Esophagus (tissue), 2 donors: Measurements from ENCODE around the gene SAMD11. TPM values are rescaled to one million over a fixed set of nuclear protein-coding genes. Genes with fewer than 3 reads are reported as not detected.

ENCODE experiments used
- H3K27ac ChIP-seq, 2 donors: one replicate each; pipeline ENCODE4 v1.5.1; 2013; ENCODE audit warnings: low read depth in 2 of 2, mild to moderate bottlenecking in 2 of 2, inconsistent platforms in 1 of 2, low read length in 1 of 2, moderate library complexity in 1 of 2
- H3K27me3 ChIP-seq, 2 donors: one replicate each; pipeline ENCODE4 v1.6.1; 2013; ENCODE audit warnings: low read length in 2 of 2, control low read depth in 1 of 2, mild to moderate bottlenecking in 1 of 2; ENCODE audit not compliant: insufficient read depth in 2 of 2, control insufficient read depth in 1 of 2
- H3K36me3 ChIP-seq, 2 donors: one replicate each; pipeline ENCODE4 v1.6.1; 2013; ENCODE audit warnings: low read length in 1 of 2; ENCODE audit not compliant: control insufficient read depth in 2 of 2, insufficient read depth in 2 of 2
- H3K4me1 ChIP-seq, 2 donors: one replicate each; pipeline ENCODE4 v1.6.1; 2013; ENCODE audit warnings: low read length in 1 of 2; ENCODE audit not compliant: control insufficient read depth in 2 of 2, insufficient read depth in 2 of 2
- H3K4me3 ChIP-seq, 2 donors: one replicate each; pipeline ENCODE4 v1.5.1; 2013; ENCODE audit warnings: low read length in 2 of 2, mild to moderate bottlenecking in 2 of 2, low read depth in 1 of 2, moderate library complexity in 1 of 2
- H3K9me3 ChIP-seq, 2 donors: one replicate each; pipeline ENCODE4 v1.6.1; 2013; ENCODE audit warnings: mild to moderate bottlenecking in 2 of 2, low read depth in 1 of 2, low read length in 1 of 2, moderate library complexity in 1 of 2; ENCODE audit not compliant: control insufficient read depth in 2 of 2, insufficient read depth in 1 of 2
- WGBS, 2 donors: extraction: QIAGEN DNeasy Blood & Tissue Kit; methylation state at CpG; one replicate each; pipeline ENCODE4 v1.1.7; 2013; 5-methylcytosine and 5-hydroxymethylcytosine counted together
- polyA plus RNA-seq, 2 donors: library from polyadenylated mRNA; stranded (reverse); fragments of 200-250 nt; gene quantifications; one replicate each; pipeline ENCODE4 v1.2.3, GENCODE V29; 2013
- donor health status: healthy with polysubstance abuse.
- donor health status: Bipolar disorder and iron deficiency.

SAMD11 gene
- polyA plus RNA-seq, 2 donors: 0.68 to 1.5 TPM

DNA sequence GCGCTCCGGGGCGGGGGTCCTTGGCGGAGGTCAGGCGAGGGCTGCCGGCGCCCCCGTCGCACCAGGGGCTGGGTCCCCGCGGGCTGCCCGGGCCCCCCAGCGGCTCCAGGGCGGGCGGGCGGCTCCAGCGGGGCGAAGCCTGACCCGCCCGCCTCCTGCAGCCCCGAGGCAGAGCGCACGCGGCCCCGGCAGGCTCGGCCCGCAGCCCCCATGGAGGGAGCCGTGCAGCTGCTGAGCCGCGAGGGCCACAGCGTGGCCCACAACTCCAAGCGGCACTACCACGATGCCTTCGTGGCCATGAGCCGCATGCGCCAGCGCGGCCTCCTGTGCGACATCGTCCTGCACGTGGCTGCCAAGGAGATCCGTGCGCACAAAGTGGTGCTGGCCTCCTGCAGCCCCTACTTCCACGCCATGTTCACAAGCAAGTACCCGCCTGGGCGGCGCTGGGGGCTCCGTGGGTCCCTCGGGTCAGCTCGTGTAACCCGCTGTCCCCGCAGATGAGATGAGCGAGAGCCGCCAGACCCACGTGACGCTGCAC, 37.5 kb downstream of the SAMD11 start:
- H3K27ac ChIP-seq: no peak overlapping the region
- WGBS, 2 donors: 37 to 49% methylated on average over 39 to 56 of the region's 56 CpGs

DNA sequence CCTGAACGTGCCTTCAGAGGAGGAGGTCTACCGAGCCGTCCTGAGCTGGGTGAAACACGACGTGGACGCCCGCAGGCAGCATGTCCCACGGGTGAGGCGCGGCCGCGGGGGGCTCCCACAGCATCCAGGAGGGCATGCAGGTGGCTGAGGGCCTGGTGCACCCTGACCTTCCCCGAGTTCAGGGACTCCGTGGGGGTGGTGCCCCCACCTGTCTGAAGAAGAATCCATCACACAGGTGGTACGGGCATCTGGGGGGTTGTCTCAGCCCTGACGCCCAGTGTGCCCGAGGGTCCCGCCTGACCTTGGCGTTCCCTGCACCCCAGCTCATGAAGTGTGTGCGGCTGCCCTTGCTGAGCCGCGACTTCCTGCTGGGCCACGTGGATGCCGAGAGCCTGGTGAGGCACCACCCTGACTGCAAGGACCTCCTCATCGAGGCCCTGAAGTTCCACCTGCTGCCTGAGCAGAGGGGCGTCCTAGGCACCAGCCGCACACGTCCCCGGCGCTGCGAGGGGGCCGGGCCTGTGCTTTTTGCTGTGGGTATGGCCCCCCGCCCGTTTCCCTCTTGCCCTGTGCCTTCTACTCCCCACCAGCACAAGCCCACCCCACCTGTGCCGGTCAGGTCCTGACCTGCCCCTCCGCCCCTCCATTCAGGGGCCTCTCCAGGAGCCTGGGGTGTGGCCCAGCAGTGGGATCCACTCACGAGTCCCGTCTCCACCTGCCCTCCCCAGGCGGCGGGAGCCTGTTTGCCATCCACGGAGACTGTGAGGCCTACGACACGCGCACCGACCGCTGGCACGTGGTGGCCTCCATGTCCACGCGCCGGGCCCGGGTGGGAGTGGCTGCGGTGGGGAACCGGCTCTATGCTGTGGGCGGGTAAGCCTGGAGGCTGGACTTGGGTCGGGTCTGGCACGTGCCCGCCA, 38.9 kb downstream of the SAMD11 start:
- H3K9me3 ChIP-seq: no peaks in the 10 kb centered on the region
- peaks cover 0 to 20% of the 10 kb centered on the region in 2 donors for H3K4me1 ChIP-seq
- 90 to 91% methylated on average over 56 to 57 of the region's 57 CpGs for WGBS, 2 donors
- peaks cover 0 to 21% of the 10 kb centered on the region in 2 donors for H3K36me3 ChIP-seq
- no peak overlapping the region for H3K4me3 ChIP-seq
- no peak overlapping the region for H3K27ac ChIP-seq
- no peaks in the 10 kb centered on the region for H3K27me3 ChIP-seq

More for the DNA sequence above, 37.5 kb downstream of the SAMD11 start:
- H3K9me3 ChIP-seq: no peaks in the 10 kb centered on the region
- peaks cover 0 to 25% of the 10 kb centered on the region in 2 donors for H3K36me3 ChIP-seq
- H3K4me3 ChIP-seq: peak overlapping the region; percentile 61 to 91
- H3K27me3 ChIP-seq: no peaks in the 10 kb centered on the region
- H3K4me1 ChIP-seq: peaks cover 0 to 13% of the 10 kb centered on the region in 2 donors

DNA sequence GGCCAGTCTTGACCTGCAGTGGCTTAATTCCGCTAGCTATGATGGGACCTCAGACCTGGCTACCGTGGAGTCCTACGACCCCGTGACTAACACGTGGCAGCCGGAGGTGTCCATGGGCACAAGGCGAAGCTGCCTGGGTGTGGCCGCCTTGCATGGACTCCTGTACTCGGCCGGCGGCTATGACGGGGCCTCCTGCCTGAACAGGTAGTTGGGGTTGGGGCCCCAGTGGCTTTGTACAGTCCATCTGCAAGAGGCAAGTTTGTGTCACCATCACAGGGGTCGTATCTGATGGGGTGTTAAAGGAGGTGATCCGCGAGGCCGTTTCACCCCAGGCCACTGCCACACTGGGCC, 39.6 kb downstream of the SAMD11 start:
- Histone ChIP-seq H3K4me1 (peaks cover 0 to 22% of the 10 kb centered on the region in 2 donors), H3K9me3 (no peaks in the 10 kb centered on the region), H3K27me3 (no peaks in the 10 kb centered on the region), H3K4me3 (no peak overlapping the region), H3K36me3 (peaks cover 0 to 21% of the 10 kb centered on the region in 2 donors), H3K27ac (no peak overlapping the region)
- WGBS, 2 donors: 69 to 70% methylated on average over 16 of the region's 16 CpGs

DNA sequence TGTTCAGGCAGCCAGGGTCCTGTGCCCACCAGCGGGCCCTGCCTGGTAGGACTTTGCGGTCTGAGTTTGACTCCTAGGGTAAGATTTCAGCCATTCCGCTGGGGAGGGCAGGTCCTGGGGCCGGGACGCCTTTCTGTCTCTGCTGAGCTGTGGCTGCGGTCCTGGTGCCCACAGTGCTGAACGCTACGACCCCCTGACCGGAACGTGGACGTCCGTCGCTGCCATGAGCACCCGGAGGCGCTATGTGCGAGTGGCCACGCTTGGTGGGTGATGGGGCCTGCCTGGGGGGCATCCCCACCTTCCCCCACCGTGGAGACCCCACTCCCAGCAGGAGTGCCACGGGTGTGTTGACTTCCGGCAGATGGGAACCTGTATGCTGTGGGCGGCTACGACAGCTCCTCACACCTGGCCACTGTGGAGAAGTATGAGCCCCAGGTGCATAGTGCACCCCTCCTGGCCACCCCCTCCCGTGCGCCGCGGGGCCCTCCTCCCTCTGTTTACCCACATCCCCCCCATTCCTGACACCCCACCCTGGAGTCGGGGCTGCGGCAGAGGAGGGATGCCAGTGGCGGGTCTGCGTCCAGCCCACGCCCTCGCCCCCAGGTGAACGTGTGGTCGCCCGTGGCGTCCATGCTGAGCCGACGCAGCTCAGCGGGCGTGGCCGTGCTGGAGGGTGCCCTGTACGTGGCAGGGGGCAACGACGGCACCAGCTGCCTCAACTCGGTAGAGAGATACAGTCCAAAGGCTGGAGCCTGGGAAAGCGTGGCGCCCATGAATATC, 40.2 kb downstream of the SAMD11 start:
- Histone ChIP-seq H3K4me3 (no peak overlapping the region), H3K9me3 (no peaks in the 10 kb centered on the region), H3K27me3 (no peaks in the 10 kb centered on the region), H3K27ac (no peak overlapping the region), H3K36me3 (peaks cover 0 to 21% of the 10 kb centered on the region in 2 donors), H3K4me1 (peaks cover 0 to 22% of the 10 kb centered on the region in 2 donors)
- WGBS, 2 donors: 85 to 92% methylated on average over 45 to 47 of the region's 47 CpGs

DNA sequence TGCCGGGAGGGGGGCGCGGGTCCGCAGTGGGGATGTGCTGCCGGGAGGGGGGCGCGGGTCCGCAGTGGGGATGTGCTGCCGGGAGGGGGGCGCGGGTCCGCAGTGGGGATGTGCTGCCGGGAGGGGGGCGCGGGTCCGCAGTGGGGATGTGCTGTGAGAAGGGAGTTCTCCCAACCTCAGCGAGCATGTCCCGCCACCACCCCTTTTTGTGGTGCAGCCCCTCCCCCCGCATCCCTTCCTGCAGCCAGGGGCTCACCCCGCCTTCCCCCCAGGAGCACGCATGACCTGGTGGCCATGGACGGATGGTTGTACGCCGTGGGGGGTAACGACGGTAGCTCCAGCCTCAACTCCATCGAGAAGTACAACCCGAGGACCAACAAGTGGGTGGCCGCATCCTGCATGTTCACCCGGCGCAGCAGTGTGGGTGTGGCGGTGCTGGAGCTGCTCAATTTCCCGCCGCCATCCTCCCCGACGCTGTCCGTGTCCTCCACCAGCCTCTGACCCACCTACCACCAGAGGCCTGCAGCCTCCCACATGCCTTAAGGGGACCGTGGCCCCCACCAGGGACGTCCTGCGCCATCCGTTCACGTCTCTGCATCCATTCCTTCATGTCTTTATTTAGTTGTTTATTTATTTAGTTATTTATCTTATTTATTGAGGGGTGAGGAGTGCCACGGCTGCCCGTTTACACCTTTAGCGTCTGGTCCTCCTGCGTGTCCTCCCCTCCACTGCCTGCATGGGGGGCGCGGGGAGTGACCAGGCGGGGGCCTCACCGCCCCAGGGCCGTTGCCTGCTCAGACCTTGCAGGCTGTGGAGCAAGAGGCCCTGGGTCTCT, 41.2 kb downstream of the SAMD11 start:
- WGBS, 2 donors: 92% methylated on average over 33 to 42 of the region's 51 CpGs
- peaks cover 0 to 22% of the 10 kb centered on the region in 2 donors for H3K4me1 ChIP-seq
- no peaks in the 10 kb centered on the region for H3K9me3 ChIP-seq
- no peak overlapping the region for H3K4me3 ChIP-seq
- peaks cover 0 to 21% of the 10 kb centered on the region in 2 donors for H3K36me3 ChIP-seq
- H3K27me3 ChIP-seq: no peaks in the 10 kb centered on the region
- H3K27ac ChIP-seq: peak overlapping the region in 1 of 2 donors; percentile 98

DNA sequence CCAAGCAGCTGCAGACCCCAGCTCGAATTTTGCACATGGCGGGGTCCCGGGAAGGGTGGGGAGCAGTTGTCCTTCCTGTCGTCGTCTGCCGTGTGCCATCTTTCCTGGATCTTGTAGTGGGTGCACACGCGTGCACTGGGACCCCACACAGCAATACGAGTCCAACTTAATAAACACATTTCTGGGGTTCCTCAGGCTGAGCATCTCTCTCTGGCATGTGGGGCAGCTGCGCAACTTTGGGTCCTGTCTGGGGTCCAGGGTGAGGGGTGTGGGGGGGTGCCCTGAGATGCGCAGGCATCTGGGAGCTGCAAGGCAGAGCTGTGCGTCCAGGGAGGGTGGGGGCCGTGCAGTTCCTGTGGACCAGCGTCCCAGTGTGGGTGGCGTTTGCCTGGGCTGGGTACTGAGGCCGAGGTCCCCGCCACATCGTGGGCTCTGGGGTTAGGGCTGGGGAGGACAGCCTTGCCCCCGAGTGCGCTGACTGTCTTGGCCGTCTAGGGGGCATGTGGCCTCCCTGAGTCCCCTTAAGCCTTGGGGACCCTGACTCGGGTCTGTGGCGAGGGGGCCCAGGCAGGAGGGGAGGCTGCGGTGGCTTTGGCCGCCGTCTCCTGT, 41.9 kb downstream of the SAMD11 start:
- peak overlapping the region; percentile 69 to 83 for H3K4me3 ChIP-seq
- no peaks in the 10 kb centered on the region for H3K9me3 ChIP-seq
- peaks cover 0 to 21% of the 10 kb centered on the region in 2 donors for H3K36me3 ChIP-seq
- H3K4me1 ChIP-seq: peaks cover 0 to 26% of the 10 kb centered on the region in 2 donors
- WGBS, 2 donors: 74 to 78% methylated on average over 24 to 26 of the region's 26 CpGs
- peak overlapping the region; percentile 97 to 98 for H3K27ac ChIP-seq
- H3K27me3 ChIP-seq: no peaks in the 10 kb centered on the region

DNA sequence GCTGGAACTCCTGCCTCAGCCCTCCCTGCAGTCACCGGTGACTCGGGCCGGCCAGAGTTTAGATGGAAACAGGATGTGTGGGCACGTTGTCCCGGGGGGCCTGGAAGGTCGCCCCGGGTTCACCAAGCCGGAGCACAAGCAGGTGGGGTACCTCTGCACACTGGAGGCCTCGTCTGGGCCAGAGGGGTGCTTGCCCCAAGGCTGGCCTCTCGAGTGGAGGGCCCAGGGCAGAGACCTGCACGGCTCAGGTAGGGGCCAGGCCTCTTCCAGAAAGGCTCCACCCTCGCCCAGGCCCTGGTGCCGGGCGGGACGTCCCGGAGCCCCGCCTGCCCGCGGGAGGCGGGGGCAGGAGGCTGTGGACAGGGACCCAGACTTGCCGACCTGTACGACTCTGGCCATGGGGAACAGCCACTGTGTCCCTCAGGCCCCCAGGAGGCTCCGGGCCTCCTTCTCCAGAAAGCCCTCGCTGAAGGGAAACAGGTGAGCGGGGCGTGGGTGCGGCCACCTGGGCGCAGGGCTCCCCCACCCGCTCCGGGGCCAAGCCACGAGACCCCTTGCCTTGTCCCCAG, 42.5 kb downstream of the SAMD11 start, which contains the start of gene PLEKHN1:
Gene PLEKHN1, plus strand, starts transcription at position 348 of the 569 bp plus-strand sequence. Its CDS starts 50 bp downstream, at position 398.
- H3K27ac ChIP-seq: peak within 1 kb of the TSS; percentile 97 to 98
- H3K27me3 ChIP-seq: no peaks in the 10 kb centered on the region
- H3K4me3 ChIP-seq: peak within 1 kb of the TSS; percentile 69 to 83
- peaks cover 0 to 21% of the 10 kb centered on the region in 2 donors for H3K36me3 ChIP-seq
- H3K4me1 ChIP-seq: peaks cover 0 to 29% of the 10 kb centered on the region in 2 donors
- WGBS, 2 donors: 5 to 6% methylated on average over 31 of the region's 31 CpGs
- no peaks in the 10 kb centered on the region for H3K9me3 ChIP-seq

DNA sequence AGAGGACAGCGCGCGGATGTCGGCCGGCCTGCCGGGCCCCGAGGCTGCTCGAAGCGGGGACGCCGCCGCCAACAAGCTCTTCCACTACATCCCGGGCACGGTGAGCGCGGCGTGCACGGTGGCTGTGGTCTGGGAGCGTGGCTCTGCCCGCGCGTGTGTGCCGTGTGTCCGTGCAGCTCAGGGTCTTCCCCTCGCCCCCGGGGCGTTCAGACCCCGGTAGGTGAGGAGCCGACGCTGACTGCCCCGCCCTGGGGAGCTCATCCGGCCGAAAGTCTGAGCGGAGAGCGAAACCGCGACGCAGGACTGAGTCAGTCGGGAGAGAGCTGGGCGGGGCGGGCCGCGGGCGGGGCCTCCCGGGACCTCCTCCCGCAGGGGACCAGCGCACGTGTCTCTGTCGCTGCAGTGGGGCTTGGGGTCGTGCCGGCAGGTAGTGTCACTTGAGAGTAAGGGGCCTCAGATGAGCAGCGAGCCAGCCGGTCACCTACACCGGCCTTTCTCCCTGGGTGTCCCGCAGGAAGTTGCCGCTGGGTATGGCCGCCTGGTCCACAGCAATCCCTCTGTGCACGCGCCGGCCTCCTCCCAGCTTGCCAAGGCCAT, 43.1 kb downstream of the SAMD11 start:
- peak overlapping the region; percentile 69 to 83 for H3K4me3 ChIP-seq
- H3K27me3 ChIP-seq: no peaks in the 10 kb centered on the region
- H3K36me3 ChIP-seq: peaks cover 0 to 21% of the 10 kb centered on the region in 2 donors
- peaks cover 0 to 29% of the 10 kb centered on the region in 2 donors for H3K4me1 ChIP-seq
- peak overlapping the region; percentile 97 to 98 for H3K27ac ChIP-seq
- 0% methylated on average over 50 to 60 of the region's 60 CpGs for WGBS, 2 donors
- no peaks in the 10 kb centered on the region for H3K9me3 ChIP-seq
